B cell (primary cell): ENCODE measurements around the gene MRTFA.

Experiments
- EZH2 ChIP-seq: IDR thresholded peaks from 2 replicates; pipeline ENCODE4 v1.6.1; 2012; ENCODE audit warnings: borderline replicate concordance, low read depth, mild to moderate bottlenecking, moderate library complexity, low read length; ENCODE audit not compliant: insufficient read depth, poor library complexity, severe bottlenecking
- TF ChIP-seq, protein P1 (sequence below): fragments of 200-600 bp; IDR thresholded peaks from one replicate; pipeline ENCODE4 v1.8.0; 2022; ENCODE audit warnings: antibody characterized with exemption, mild to moderate bottlenecking

DNA sequence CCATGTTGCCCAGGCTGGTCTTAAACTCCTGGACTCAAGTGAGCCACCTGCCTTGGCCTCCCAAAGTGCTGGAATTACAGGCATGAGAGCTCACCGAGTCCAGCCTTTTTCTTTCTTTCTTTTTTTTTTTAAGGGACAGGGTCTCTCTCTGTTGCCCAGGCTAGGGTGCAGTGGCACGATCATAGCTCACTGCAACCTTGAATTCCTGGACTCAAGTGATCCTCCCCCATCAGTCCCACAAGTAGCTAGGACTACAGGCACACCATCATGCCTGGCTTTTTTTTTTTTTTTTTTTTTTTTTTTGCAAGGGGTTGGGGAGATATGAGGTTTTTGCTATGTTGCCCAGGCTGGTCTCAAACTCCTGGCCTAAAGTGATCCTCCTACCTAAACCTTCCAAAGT lies 78.5 kb downstream of the MRTFA start:
- TF ChIP-seq, protein P1, sequence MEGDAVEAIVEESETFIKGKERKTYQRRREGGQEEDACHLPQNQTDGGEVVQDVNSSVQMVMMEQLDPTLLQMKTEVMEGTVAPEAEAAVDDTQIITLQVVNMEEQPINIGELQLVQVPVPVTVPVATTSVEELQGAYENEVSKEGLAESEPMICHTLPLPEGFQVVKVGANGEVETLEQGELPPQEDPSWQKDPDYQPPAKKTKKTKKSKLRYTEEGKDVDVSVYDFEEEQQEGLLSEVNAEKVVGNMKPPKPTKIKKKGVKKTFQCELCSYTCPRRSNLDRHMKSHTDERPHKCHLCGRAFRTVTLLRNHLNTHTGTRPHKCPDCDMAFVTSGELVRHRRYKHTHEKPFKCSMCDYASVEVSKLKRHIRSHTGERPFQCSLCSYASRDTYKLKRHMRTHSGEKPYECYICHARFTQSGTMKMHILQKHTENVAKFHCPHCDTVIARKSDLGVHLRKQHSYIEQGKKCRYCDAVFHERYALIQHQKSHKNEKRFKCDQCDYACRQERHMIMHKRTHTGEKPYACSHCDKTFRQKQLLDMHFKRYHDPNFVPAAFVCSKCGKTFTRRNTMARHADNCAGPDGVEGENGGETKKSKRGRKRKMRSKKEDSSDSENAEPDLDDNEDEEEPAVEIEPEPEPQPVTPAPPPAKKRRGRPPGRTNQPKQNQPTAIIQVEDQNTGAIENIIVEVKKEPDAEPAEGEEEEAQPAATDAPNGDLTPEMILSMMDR, result no peak
- no peak for TF ChIP-seq EZH2
